GM12878 (cell line): ENCODE measurements around the gene EIF2B4. TPM values are rescaled to one million over a fixed set of nuclear protein-coding genes. Genes with fewer than 3 reads are reported as not detected.

Source experiments
- ATAC-seq: fragments of 200-7000 bp; cut with Tn5 transposase; 3 replicates; pipeline ENCODE4 v1.9.1; 2020; ENCODE audit warnings: mild to moderate bottlenecking, moderate library complexity
- BruUV-seq: library from RNA; stranded (reverse); fragments of 400-500 nt; replicated peaks from 2 replicates; lab custom pipeline; 2021; lab: Mats Ljungman, UMichigan
- CTCF ChIA-PET: fragments of 300-600 bp; sonication (Branson Sonifier 250); formaldehyde crosslinking; extraction: SDS; loops from one replicate; lab custom pipeline; 2021; ENCODE audit warnings: inconsistent platforms; lab: Yijun Ruan, JAX
- POLR2A ChIA-PET: fragments of 350-600 bp; formaldehyde crosslinking; extraction: SDS; loops from one replicate; lab custom pipeline; 2021; ENCODE audit warnings: inconsistent platforms; lab: Charles Lee
- RAD21 ChIA-PET: fragments of 300-600 bp; sonication (Branson Sonifier 250); formaldehyde crosslinking; loops from one replicate; lab custom pipeline; 2023; ENCODE audit warnings: antibody characterized with exemption; ENCODE audit not compliant: unreplicated experiment; lab: Charles Lee
- SMC1A ChIA-PET: fragments of 300-600 bp; sonication (Branson Sonifier 250); formaldehyde crosslinking; loops from one replicate; lab custom pipeline; 2023; ENCODE audit not compliant: unreplicated experiment, uncharacterized antibody; lab: Charles Lee
- DNase-seq: peaks from one replicate; pipeline ENCODE4 v3.0.0-alpha.2; 2011; ENCODE audit warnings: low read depth, low spot score
- FAIRE-seq: peaks from 3 replicates; lab custom pipeline; 2011; peaks lifted over from hg19 to GRCh38; lab: Jason Lieb, UNC
- H2AFZ ChIP-seq: 2 replicates; pipeline ENCODE4 v1.6.0; 2011; ENCODE audit warnings: low read depth, low read length, control low read depth; ENCODE audit not compliant: control insufficient read depth
- H3K27ac ChIP-seq: 2 replicates; pipeline ENCODE4 v1.5.1; 2011; ENCODE audit warnings: control low read depth; ENCODE audit not compliant: control insufficient read depth, insufficient read depth
- H3K27me3 ChIP-seq, 2 experiments: replicated peaks in 1 of 2; 2 replicates each; pipeline versions ENCODE4 v1.6.0 to v1.6.1; 2011; ENCODE audit warnings: low read length in 1 of 2; ENCODE audit not compliant: control insufficient read depth in 2 of 2, insufficient read depth in 2 of 2
- H3K36me3 ChIP-seq, 2 experiments: 2 replicates each; pipeline ENCODE4 v1.5.1; 2011; ENCODE audit warnings: low read length in 1 of 2; ENCODE audit not compliant: control insufficient read depth in 2 of 2, insufficient read depth in 2 of 2
- H3K4me1 ChIP-seq: 2 replicates; pipeline ENCODE4 v1.6.1; 2011; ENCODE audit warnings: mild to moderate bottlenecking, low read length, moderate library complexity, mixed read lengths; ENCODE audit not compliant: control insufficient read depth, insufficient read depth
- H3K4me2 ChIP-seq: 2 replicates; pipeline ENCODE4 v1.6.0; 2011; ENCODE audit warnings: control low read depth; ENCODE audit not compliant: control insufficient read depth, insufficient read depth
- H3K4me3 ChIP-seq: fragments of 200-600 bp; sonication (generic); 2 replicates; pipeline ENCODE4 v1.5.1; 2016
- H3K79me2 ChIP-seq: 2 replicates; pipeline ENCODE4 v1.6.0; 2011; ENCODE audit warnings: low read length; ENCODE audit not compliant: control insufficient read depth, insufficient read depth
- H3K9ac ChIP-seq: 2 replicates; pipeline ENCODE4 v1.8.0; 2011; ENCODE audit warnings: low read length, control low read depth, mixed read lengths; ENCODE audit not compliant: control insufficient read depth, insufficient read depth
- H3K9me3 ChIP-seq: replicated peaks from 3 replicates; pipeline ENCODE4 v1.5.1; 2011; ENCODE audit warnings: mild to moderate bottlenecking, low read length; ENCODE audit not compliant: control insufficient read depth, insufficient read depth
- H4K20me1 ChIP-seq: 2 replicates; pipeline ENCODE4 v1.6.0; 2011; ENCODE audit not compliant: control insufficient read depth, insufficient read depth
- BMI1 ChIP-seq: fragments of 450-650 bp; IDR thresholded peaks from 2 replicates; pipeline ENCODE4 v1.6.1; 2016; ENCODE audit warnings: mild to moderate bottlenecking, moderate library complexity, borderline replicate concordance
- EED ChIP-seq: sonication (generic); IDR thresholded peaks from 2 replicates; pipeline ENCODE4 v1.6.1; 2016; ENCODE audit warnings: antibody characterized with exemption, low read depth
- IKZF1 ChIP-seq: fragments of 450-650 bp; conservative IDR thresholded peaks from 2 replicates; pipeline ENCODE4 v1.6.1; 2017; ENCODE audit warnings: antibody characterized with exemption, mild to moderate bottlenecking
- IRF3 ChIP-seq: fragments of 450-650 bp; IDR thresholded peaks from 2 replicates; pipeline ENCODE4 v1.6.1; 2014; ENCODE audit warnings: mild to moderate bottlenecking
- JUND ChIP-seq: IDR thresholded peaks from 2 replicates; pipeline ENCODE4 v1.6.1; 2012; ENCODE audit warnings: low read depth, mild to moderate bottlenecking, low read length, improper control_type of control experiment, moderate library complexity
- KLF5 ChIP-seq: fragments of 450-650 bp; IDR thresholded peaks from 2 replicates; pipeline ENCODE4 v1.6.1; 2014; ENCODE audit warnings: mild to moderate bottlenecking; ENCODE audit not compliant: partially characterized antibody
- MTA2 ChIP-seq: fragments of 450-650 bp; IDR thresholded peaks from 2 replicates; pipeline ENCODE4 v1.6.1; 2016; ENCODE audit warnings: low read depth, mild to moderate bottlenecking, moderate library complexity
- MXI1 ChIP-seq: fragments of 150-350 bp; IDR thresholded peaks from 2 replicates; pipeline ENCODE4 v1.6.1; 2011; ENCODE audit warnings: low read depth, mild to moderate bottlenecking, inconsistent platforms, low read length, improper control_type of control experiment
- PAX8 ChIP-seq: fragments of 450-650 bp; IDR thresholded peaks from 2 replicates; pipeline ENCODE4 v1.6.1; 2017; ENCODE audit warnings: mild to moderate bottlenecking, moderate library complexity
- POLR2AphosphoS2 ChIP-seq: IDR thresholded peaks from 2 replicates; pipeline ENCODE4 v1.6.1; 2011; ENCODE audit warnings: low read depth, mild to moderate bottlenecking, low read length, improper control_type of control experiment, moderate library complexity
- RB1 ChIP-seq: fragments of 450-650 bp; formaldehyde crosslinking; IDR thresholded peaks from 2 replicates; pipeline ENCODE4 v1.6.1; 2017; ENCODE audit warnings: mild to moderate bottlenecking, borderline replicate concordance
- RFX5 ChIP-seq: IDR thresholded peaks from 2 replicates; pipeline ENCODE4 v1.6.1; 2011; ENCODE audit warnings: low read depth, low read length, improper control_type of control experiment
- SIX5 ChIP-seq: IDR thresholded peaks from 2 replicates; pipeline ENCODE4 v1.6.1; 2011; ENCODE audit warnings: mild to moderate bottlenecking, low read depth, low read length, moderate library complexity; ENCODE audit not compliant: severe bottlenecking
- WGBS: methylation state at CpG from one replicate; pipeline ENCODE4 v1.1.6; 2016; ENCODE audit warnings: low lambda C conversion rate; ENCODE audit not compliant: insufficient replicate concordance, insufficient coverage; ENCODE audit errors: missing lambda C conversion rate; 5-methylcytosine and 5-hydroxymethylcytosine counted together
- in situ Hi-C: fragments of 300-500 bp; cut with MboI; formaldehyde crosslinking; loops from 9 replicates; pipeline ENCODE4 v1.14.3; 2018; ENCODE audit warnings: mixed read lengths
- intact Hi-C: fragments of 100-400 bp; cut with micrococcal nuclease; formaldehyde crosslinking; loops from one replicate; pipeline ENCODE4 v1.14.2; 2022; ENCODE audit not compliant: unreplicated experiment
- polyA plus RNA-seq, 11 experiments: library from polyadenylated mRNA; depleted of rRNA in 4 of 11; unstranded in 6 of 11; stranded (reverse) in 5 of 11; fragments of >200 nt; fragmentation: Nextera tagmentation in 4 of 11; fragmentation: Illumina TruSeq in 1 of 11; extraction: Ambion mirVana in 4 of 11; extraction: Trizol in 1 of 11; gene quantifications; 1 replicate in 1 of 11; 2 replicates in 10 of 11; pipeline versions ENCODE4 v1.2.1 to v1.2.3, GENCODE V29; 2011 to 2016; ENCODE audit warnings: inconsistent platforms in 2 of 11, missing spikeins in 2 of 11, low read depth in 1 of 11
- total RNA-seq, 4 experiments: library from RNA; depleted of rRNA in 3 of 4; stranded (reverse); fragments of >200 nt in 3 of 4; fragmentation: Illumina TruSeq in 1 of 4; extraction: Trizol in 1 of 4; gene quantifications; 2 replicates each; pipeline versions ENCODE4 v1.2.1 to v1.2.3, GENCODE V29; 2013 to 2021
- TF ChIP-seq, protein P1 (sequence below): fragments of 450-650 bp; IDR thresholded peaks from 2 replicates; pipeline ENCODE4 v1.6.1; 2018; ENCODE audit warnings: borderline replicate concordance, mild to moderate bottlenecking; ENCODE audit not compliant: partially characterized antibody

Gene EIF2B4
- total and polyA plus RNA-seq, 10 of the 15 experiments (the other 5 are each of a cell fraction or from before 2014, with no cell fraction given): 13.4 to 53.9 (median 27.5) TPM

DNA sequence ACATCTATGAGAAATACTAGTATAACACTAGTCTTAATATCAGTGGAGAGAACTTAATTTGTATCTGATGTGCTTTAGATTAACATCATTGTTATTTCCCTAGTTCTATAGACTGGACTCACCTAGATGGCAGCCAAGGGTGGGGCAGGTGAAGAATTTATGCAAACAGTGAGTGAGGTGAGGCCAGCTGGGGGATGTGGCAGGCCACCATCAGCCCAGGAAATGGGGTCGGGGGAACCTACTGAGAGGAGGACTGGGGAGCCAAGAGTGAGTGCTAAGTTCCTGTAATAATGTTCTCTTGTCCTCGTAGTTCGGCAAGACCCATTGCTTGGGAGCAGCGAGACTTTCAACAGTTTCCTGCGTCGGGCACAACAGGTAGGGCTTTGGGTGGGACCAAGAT, 2.8 kb upstream of the EIF2B4 start:
- H3K4me2 ChIP-seq: no peak overlapping the region
- no peak overlapping the region for H3K27ac ChIP-seq
- intact Hi-C loops: loop anchor here (5.0 kb wide), 1 partner anchor 34 kb away; the partner anchor contains the start of gene PPM1G
- ChIA-PET POLR2A (no interaction called here), CTCF (interaction anchor here (1.1 to 2.1 kb wide), 4 partner anchors 22 to 310 kb away, joined by 3 to 10 read pairs (median 4); partner anchors contain the start of gene PPM1G), SMC1A (interaction anchor here (1.0 to 1.1 kb wide), 2 partner anchors 29 to 56 kb away, joined by 3 read pairs; partner anchors contain the start of gene NRBP1), RAD21 (interaction anchor here (1.5 kb wide), 1 partner anchor 7 kb away, joined by 5 read pairs; the partner anchor contains the start of gene ZNF513)
- no peak overlapping the region for H3K9ac ChIP-seq
- no peak overlapping the region for H3K4me3 ChIP-seq
- FAIRE-seq: no peak
- peaks cover 28% of the 10 kb centered on the region in 2 experiments for H3K36me3 ChIP-seq
- H3K9me3 ChIP-seq: no peaks in the 10 kb centered on the region
- in situ Hi-C loops: no loop called here
- no peaks in the 10 kb centered on the region for H4K20me1 ChIP-seq
- H2AFZ ChIP-seq: no peak overlapping the region
- ATAC-seq: no peak
- BruUV-seq: no TSS peak
- 83% methylated on average over 6 of the region's 6 CpGs for WGBS
- no peak for DNase-seq
- H3K79me2 ChIP-seq: peaks cover 40% of the 10 kb centered on the region
- no peaks in the 10 kb centered on the region for H3K27me3 ChIP-seq
- peaks cover 4% of the 10 kb centered on the region; the same call in 1 of the 2 replicates for H3K4me1 ChIP-seq
- no peak for TF ChIP-seq BMI1
- no peak for TF ChIP-seq SIX5
- TF ChIP-seq, protein P1, sequence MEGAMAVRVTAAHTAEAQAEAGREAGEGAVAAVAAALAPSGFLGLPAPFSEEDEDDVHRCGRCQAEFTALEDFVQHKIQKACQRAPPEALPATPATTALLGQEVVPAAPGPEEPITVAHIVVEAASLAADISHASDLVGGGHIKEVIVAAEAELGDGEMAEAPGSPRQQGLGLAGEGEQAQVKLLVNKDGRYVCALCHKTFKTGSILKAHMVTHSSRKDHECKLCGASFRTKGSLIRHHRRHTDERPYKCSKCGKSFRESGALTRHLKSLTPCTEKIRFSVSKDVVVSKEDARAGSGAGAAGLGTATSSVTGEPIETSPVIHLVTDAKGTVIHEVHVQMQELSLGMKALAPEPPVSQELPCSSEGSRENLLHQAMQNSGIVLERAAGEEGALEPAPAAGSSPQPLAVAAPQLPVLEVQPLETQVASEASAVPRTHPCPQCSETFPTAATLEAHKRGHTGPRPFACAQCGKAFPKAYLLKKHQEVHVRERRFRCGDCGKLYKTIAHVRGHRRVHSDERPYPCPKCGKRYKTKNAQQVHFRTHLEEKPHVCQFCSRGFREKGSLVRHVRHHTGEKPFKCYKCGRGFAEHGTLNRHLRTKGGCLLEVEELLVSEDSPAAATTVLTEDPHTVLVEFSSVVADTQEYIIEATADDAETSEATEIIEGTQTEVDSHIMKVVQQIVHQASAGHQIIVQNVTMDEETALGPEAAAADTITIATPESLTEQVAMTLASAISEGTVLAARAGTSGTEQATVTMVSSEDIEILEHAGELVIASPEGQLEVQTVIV: no peak
- no peak for TF ChIP-seq KLF5
- no peak for TF ChIP-seq EED
- no peak for TF ChIP-seq IKZF1
- TF ChIP-seq JUND: no peak
- TF ChIP-seq POLR2AphosphoS2: no peak
- TF ChIP-seq PAX8: no peak
- no peak for TF ChIP-seq MXI1
- no peak for TF ChIP-seq MTA2
- TF ChIP-seq IRF3: no peak
- TF ChIP-seq RB1: no peak
- TF ChIP-seq RFX5: no peak
- TF ChIP-seq, all 136 proteins: peak for 0
